H1 (cell line): ENCODE results near the gene UMOD. TPM values are rescaled to one million over a fixed set of nuclear protein-coding genes. Genes with fewer than 3 reads are reported as not detected.

Source experiments
- CTCF ChIA-PET: fragments of 300-600 bp; sonication (Branson Sonifier 250); formaldehyde crosslinking; loops from one replicate; lab custom pipeline; 2021; ENCODE audit not compliant: partially characterized antibody; lab: Charles Lee
- POLR2A ChIA-PET: fragments of 300-600 bp; sonication (Branson Sonifier 250); formaldehyde crosslinking; loops from one replicate; lab custom pipeline; 2021; ENCODE audit warnings: inconsistent platforms; ENCODE audit not compliant: partially characterized antibody; lab: Charles Lee
- DNase-seq, 2 experiments: peaks; one replicate each; pipeline versions ENCODE4 v3.0.0 to v3.0.0-alpha.2; 2010 to 2022; ENCODE audit warnings: low spot score in 2 of 2, low read depth in 1 of 2, mixed read lengths in 1 of 2
- FAIRE-seq: peaks from 2 replicates; lab custom pipeline; 2011; peaks lifted over from hg19 to GRCh38; lab: Jason Lieb, UNC
- H2AFZ ChIP-seq: 2 replicates; pipeline ENCODE4 v1.8.1; 2012; ENCODE audit warnings: low read length, inconsistent platforms
- H2AK5ac ChIP-seq: 2 replicates; pipeline ENCODE4 v1.6.1; 2013; ENCODE audit warnings: low read depth, low read length
- H2BK120ac ChIP-seq: replicated peaks from 2 replicates; pipeline ENCODE3; 2013; ENCODE audit warnings: low read depth, low read length, inconsistent platforms
- H2BK12ac ChIP-seq: 2 replicates; pipeline ENCODE4 v1.6.1; 2013; ENCODE audit warnings: low read depth, low read length
- H2BK15ac ChIP-seq: 2 replicates; pipeline ENCODE4 v1.6.1; 2013; ENCODE audit warnings: low read length
- H2BK20ac ChIP-seq: 2 replicates; pipeline ENCODE4 v1.6.1; 2013; ENCODE audit warnings: low read length
- H2BK5ac ChIP-seq: 2 replicates; pipeline ENCODE4 v1.6.1; 2013; ENCODE audit warnings: low read depth, low read length
- H3K14ac ChIP-seq: 2 replicates; pipeline ENCODE4 v1.6.1; 2013; ENCODE audit warnings: inconsistent platforms; ENCODE audit not compliant: insufficient read length
- H3K18ac ChIP-seq: 2 replicates; pipeline ENCODE4 v1.6.1; 2013; ENCODE audit warnings: low read length; ENCODE audit errors: extremely low read depth
- H3K23ac ChIP-seq: 2 replicates; pipeline ENCODE4 v1.6.1; 2013; ENCODE audit warnings: inconsistent platforms; ENCODE audit not compliant: insufficient read length
- H3K23me2 ChIP-seq: 2 replicates; pipeline ENCODE4 v1.6.1; 2013; ENCODE audit warnings: low read depth, low read length
- H3K27ac ChIP-seq: 2 replicates; pipeline ENCODE4 v1.6.1; 2011; ENCODE audit warnings: low read depth, low read length, inconsistent platforms
- H3K27me3 ChIP-seq, 4 experiments: replicated peaks in 1 of 4; 1 replicate in 1 of 4; 2 replicates in 3 of 4; pipeline versions ENCODE4 v1.6.1 to v1.8.1; 2011 to 2013; ENCODE audit warnings: low read length in 3 of 4, mild to moderate bottlenecking in 3 of 4, inconsistent platforms in 2 of 4, mixed read lengths in 2 of 4, moderate library complexity in 1 of 4; ENCODE audit not compliant: control insufficient read depth in 3 of 4, insufficient read depth in 3 of 4; ENCODE audit errors: extremely low read depth in 1 of 4
- H3K36me3 ChIP-seq, 4 experiments: 2 replicates each; pipeline versions ENCODE4 v1.6.1 to v1.8.1; 2011 to 2013; ENCODE audit warnings: mild to moderate bottlenecking in 4 of 4, low read length in 3 of 4, moderate library complexity in 2 of 4, control low read depth in 1 of 4, inconsistent platforms in 1 of 4; ENCODE audit not compliant: insufficient read depth in 4 of 4, control insufficient read depth in 2 of 4
- H3K4ac ChIP-seq: replicated peaks from 2 replicates; pipeline ENCODE3; 2013; ENCODE audit warnings: low read length, low read depth, mixed read lengths, inconsistent platforms; ENCODE audit not compliant: insufficient read length
- H3K4me1 ChIP-seq, 4 experiments: replicated peaks in 1 of 4; 1 replicate in 1 of 4; 2 replicates in 3 of 4; pipeline versions ENCODE4 v1.6.1 to v1.8.1; 2011 to 2013; ENCODE audit warnings: low read length in 3 of 4, inconsistent platforms in 2 of 4, mixed read lengths in 1 of 4; ENCODE audit not compliant: insufficient read depth in 4 of 4, control insufficient read depth in 3 of 4
- H3K4me2 ChIP-seq, 2 experiments: 2 replicates each; pipeline versions ENCODE4 v1.6.1 to v1.8.1; 2011 to 2013; ENCODE audit warnings: low read depth in 2 of 2, low read length in 2 of 2, control low read depth in 1 of 2, inconsistent platforms in 1 of 2, mild to moderate bottlenecking in 1 of 2; ENCODE audit not compliant: insufficient read depth in 1 of 2
- H3K4me3 ChIP-seq, 4 experiments: fragments of 200-600, 300-600 bp in 1 of 4; sonication (generic), shearing (Covaris generic), sonication (Bioruptor Twin) in 1 of 4; 2 replicates each; pipeline versions ENCODE4 v1.5.1 to v1.8.1; 2011 to 2016; ENCODE audit warnings: low read length in 4 of 4, low read depth in 3 of 4, control low read depth in 2 of 4, inconsistent platforms in 2 of 4, mild to moderate bottlenecking in 2 of 4, mixed read lengths in 1 of 4, moderate library complexity in 1 of 4; ENCODE audit not compliant: insufficient read depth in 2 of 4; ENCODE audit errors: extremely low read depth in 1 of 4
- H3K56ac ChIP-seq: replicated peaks from 2 replicates; pipeline ENCODE3; 2013; ENCODE audit warnings: low read depth, mild to moderate bottlenecking, mixed read lengths, low read length, inconsistent platforms; ENCODE audit not compliant: insufficient read length
- H3K79me1 ChIP-seq: 2 replicates; pipeline ENCODE4 v1.6.1; 2013; ENCODE audit warnings: low read depth, low read length, control low read depth
- H3K79me2 ChIP-seq, 2 experiments: 2 replicates each; pipeline versions ENCODE4 v1.6.1 to v1.8.1; 2012 to 2013; ENCODE audit warnings: low read length in 2 of 2, mild to moderate bottlenecking in 2 of 2, inconsistent platforms in 1 of 2; ENCODE audit not compliant: insufficient read depth in 2 of 2, control insufficient read depth in 1 of 2
- H3K9ac ChIP-seq, 4 experiments: replicated peaks in 1 of 4; 1 replicate in 1 of 4; 2 replicates in 3 of 4; pipeline versions ENCODE4 v1.6.1 to v1.8.1; 2011 to 2013; ENCODE audit warnings: low read depth in 3 of 4, low read length in 3 of 4, control low read depth in 2 of 4, mild to moderate bottlenecking in 2 of 4, moderate library complexity in 2 of 4, inconsistent platforms in 1 of 4; ENCODE audit errors: extremely low read depth in 1 of 4
- H3K9me3 ChIP-seq, 2 experiments: 2 replicates each; pipeline versions ENCODE4 v1.6.1 to v1.8.1; 2012 to 2013; ENCODE audit warnings: mild to moderate bottlenecking in 2 of 2, moderate library complexity in 2 of 2, control low read depth in 1 of 2, inconsistent platforms in 1 of 2, low read depth in 1 of 2, low read length in 1 of 2, mixed read lengths in 1 of 2; ENCODE audit not compliant: insufficient read depth in 2 of 2
- H4K20me1 ChIP-seq, 2 experiments: replicated peaks in 1 of 2; 2 replicates each; pipeline versions ENCODE3 to v1.8.1; 2011 to 2013; ENCODE audit warnings: inconsistent platforms in 2 of 2, low read length in 2 of 2, mild to moderate bottlenecking in 1 of 2; ENCODE audit not compliant: insufficient read depth in 2 of 2, control insufficient read depth in 1 of 2
- H4K5ac ChIP-seq: 2 replicates; pipeline ENCODE4 v1.6.1; 2013; ENCODE audit warnings: low read length, low read depth, mixed read lengths, inconsistent platforms; ENCODE audit not compliant: insufficient read length
- H4K8ac ChIP-seq: 2 replicates; pipeline ENCODE4 v1.8.0; 2013; ENCODE audit warnings: mild to moderate bottlenecking, moderate library complexity, low read length, inconsistent platforms; ENCODE audit not compliant: insufficient read depth; ENCODE audit errors: extremely low read depth
- H4K91ac ChIP-seq: replicated peaks from 2 replicates; pipeline ENCODE3; 2013; ENCODE audit warnings: low read length, mixed read lengths, inconsistent platforms; ENCODE audit not compliant: insufficient read length
- CTBP2 ChIP-seq: IDR thresholded peaks from 2 replicates; pipeline ENCODE4 v1.7.0; 2011; ENCODE audit warnings: borderline replicate concordance, mild to moderate bottlenecking, moderate library complexity, mixed read lengths, low read length; ENCODE audit not compliant: insufficient read depth, insufficient read length
- MAFK ChIP-seq: IDR thresholded peaks from 2 replicates; pipeline ENCODE4 v1.6.1; 2012; ENCODE audit warnings: low read depth, mild to moderate bottlenecking, improper control_type of control experiment, low read length
- PHF8 ChIP-seq: fragments of 200-600 bp; sonication (generic); conservative IDR thresholded peaks from 2 replicates; pipeline ENCODE4 v1.7.1; 2012; ENCODE audit warnings: low read depth, mild to moderate bottlenecking, inconsistent platforms, low read length, moderate library complexity
- SUZ12 ChIP-seq: fragments of 200-600 bp; sonication (generic); IDR thresholded peaks from 2 replicates; pipeline ENCODE4 v1.6.1; 2012; ENCODE audit warnings: mild to moderate bottlenecking, inconsistent platforms, low read length, moderate library complexity, mixed read lengths
- TAF1 ChIP-seq: IDR thresholded peaks from 2 replicates; pipeline ENCODE4 v1.6.1; 2011; ENCODE audit warnings: mild to moderate bottlenecking, low read depth, low read length
- TAF7 ChIP-seq: optimal IDR thresholded peaks from 2 replicates; pipeline ENCODE3; 2011; ENCODE audit warnings: low read depth, mild to moderate bottlenecking, inconsistent platforms, low read length, moderate library complexity, borderline replicate concordance
- TEAD4 ChIP-seq: IDR thresholded peaks from 2 replicates; pipeline ENCODE4 v1.6.1; 2012; ENCODE audit warnings: low read depth, low read length, inconsistent platforms, mixed read lengths
- WGBS, 2 experiments: shearing (Covaris generic) in 1 of 2; methylation state at CpG; one replicate each; pipeline versions ENCODE4 v1.1.6 to v1.1.7; 2013 to 2015; ENCODE audit warnings: low lambda C conversion rate in 2 of 2, mixed read lengths in 2 of 2, inconsistent platforms in 1 of 2, low coverage in 1 of 2, missing lambda C conversion rate in 1 of 2; ENCODE audit not compliant: insufficient replicate concordance in 2 of 2, insufficient coverage in 1 of 2, insufficient read length in 1 of 2; ENCODE audit errors: extremely low coverage in 1 of 2, missing lambda C conversion rate in 1 of 2; 5-methylcytosine and 5-hydroxymethylcytosine counted together
- polyA plus RNA-seq, 7 experiments: library from polyadenylated mRNA; depleted of rRNA in 3 of 7; stranded (reverse) in 5 of 7; unstranded in 2 of 7; fragments of >200 nt in 5 of 7; fragments of 200-250 nt in 2 of 7; gene quantifications; 1 replicate in 5 of 7; 2 replicates in 1 of 7; 4 replicates in 1 of 7; pipeline versions ENCODE4 v1.2.1 to v1.2.3, GENCODE V29; 2011 to 2013; ENCODE audit warnings: missing spikeins in 2 of 7, mixed read lengths in 2 of 7
- total RNA-seq: library from RNA; stranded (reverse); fragmentation: NEBNext Ultra II Directional; extraction: Animal tissue kit (Norgen Biotek cat#: 25700); gene quantifications from 2 replicates; pipeline ENCODE4 v1.2.1, GENCODE V29; 2021
- TF ChIP-seq, protein P1 (sequence below): IDR thresholded peaks from 2 replicates; pipeline ENCODE4 v1.6.1; 2011; ENCODE audit warnings: low read depth, mild to moderate bottlenecking, low read length; ENCODE audit not compliant: insufficient read depth

UMOD gene
- total and polyA plus RNA-seq, 2 of the 8 experiments (the other 6 are each of a cell fraction or from before 2014, with no cell fraction given) = not detected

DNA sequence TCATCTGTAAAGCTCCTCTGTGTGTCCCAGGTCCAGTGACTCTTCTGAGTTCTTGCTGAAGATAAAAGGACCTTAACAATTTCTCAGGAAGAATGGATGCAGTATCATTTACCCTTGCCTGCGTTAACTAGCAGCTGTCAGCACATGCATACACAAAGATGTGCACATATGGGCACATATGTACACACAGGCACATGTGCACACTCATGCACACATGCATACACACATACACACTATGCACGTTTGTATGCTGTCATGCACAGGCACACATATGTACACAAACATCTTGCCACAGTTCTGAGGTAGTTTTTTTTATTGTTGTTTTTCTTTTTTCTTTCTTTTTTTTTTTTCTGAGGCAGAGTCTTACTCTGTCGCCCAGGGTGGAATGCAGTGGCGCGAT lies 50.1 kb downstream of the UMOD start:
- H2BK5ac ChIP-seq = no peak overlapping the region
- H2BK12ac ChIP-seq = no peak overlapping the region
- peaks cover 5% of the 10 kb centered on the region; the same call in 1 of the 2 replicates for H3K23me2 ChIP-seq
- CTCF ChIA-PET = interaction anchor here (0.6 to 6.7 kb wide), 10 partner anchors 11 to 413 kb away, joined by 3 to 139 read pairs (median 12); partner anchors contain the start of gene PDILT
- WGBS, 2 experiments = 70% methylated on average over 5 of the region's 5 CpGs; no CpG with 5 or more reads in 1 of the 2 experiments
- H3K9me3 ChIP-seq = no peaks in the 10 kb centered on the region
- H3K4me1 ChIP-seq = no peaks in the 10 kb centered on the region; a peak in 1 of 7 replicates
- H3K4me2 ChIP-seq = no peak overlapping the region
- H3K9ac ChIP-seq = no peak overlapping the region
- no peak for DNase-seq
- H3K27ac ChIP-seq = no peak overlapping the region
- H3K14ac ChIP-seq = no peak overlapping the region
- no peak overlapping the region for H2BK120ac ChIP-seq
- no peaks in the 10 kb centered on the region for H3K79me2 ChIP-seq
- no peak overlapping the region for H3K18ac ChIP-seq
- POLR2A ChIA-PET = no interaction called here
- H2AFZ ChIP-seq = no peak overlapping the region
- H4K8ac ChIP-seq = no peak overlapping the region
- H3K56ac ChIP-seq = no peak overlapping the region
- no peak overlapping the region for H3K4ac ChIP-seq
- no peak overlapping the region for H3K4me3 ChIP-seq
- no peak overlapping the region for H3K23ac ChIP-seq
- no peaks in the 10 kb centered on the region for H3K27me3 ChIP-seq
- no peaks in the 10 kb centered on the region for H4K20me1 ChIP-seq
- TF ChIP-seq SUZ12 = no peak
- TF ChIP-seq CTBP2 = no peak
- TF ChIP-seq MAFK = no peak
- TF ChIP-seq TEAD4 = no peak
- no peak for TF ChIP-seq TAF1
- TF ChIP-seq, protein P1, sequence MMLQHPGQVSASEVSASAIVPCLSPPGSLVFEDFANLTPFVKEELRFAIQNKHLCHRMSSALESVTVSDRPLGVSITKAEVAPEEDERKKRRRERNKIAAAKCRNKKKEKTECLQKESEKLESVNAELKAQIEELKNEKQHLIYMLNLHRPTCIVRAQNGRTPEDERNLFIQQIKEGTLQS = no peak
- TF ChIP-seq PHF8 = no peak
- no peak for TF ChIP-seq TAF7
- no peak overlapping the region for H4K91ac ChIP-seq
- no peak overlapping the region for H4K5ac ChIP-seq
- H2BK15ac ChIP-seq = no peak overlapping the region
- no peaks in the 10 kb centered on the region for H3K36me3 ChIP-seq
- no peak overlapping the region; the same call in 1 of the 2 replicates for H2AK5ac ChIP-seq
- no peak for FAIRE-seq
- H3K79me1 ChIP-seq = no peaks in the 10 kb centered on the region
- no peak overlapping the region for H2BK20ac ChIP-seq
